Adrenal gland (tissue), 5 donors: ENCODE measurements around the gene CALN1.

Experiments
- POLR2A ChIP-seq, 2 donors: fragments of 450-650 bp; IDR thresholded peaks; one replicate each; pipeline ENCODE4 v1.6.1; 2017; ENCODE audit warnings: antibody characterized with exemption in 2 of 2, mild to moderate bottlenecking in 2 of 2, moderate library complexity in 1 of 2
- TF ChIP-seq, protein P1 (sequence below), 6 experiments: fragments of 450-650 bp in 4 of 6; fragments of 200-600 bp in 2 of 6; sonication (generic) in 1 of 6; IDR thresholded peaks; 1 replicate in 5 of 6; 2 replicates in 1 of 6; pipeline versions ENCODE4 v1.5.1 to v1.8.0; 2016 to 2021; ENCODE audit warnings: antibody characterized with exemption in 6 of 6, mild to moderate bottlenecking in 2 of 6, moderate library complexity in 1 of 6
- donor health status: DM: no; HTN: no; CAD: no.

DNA sequence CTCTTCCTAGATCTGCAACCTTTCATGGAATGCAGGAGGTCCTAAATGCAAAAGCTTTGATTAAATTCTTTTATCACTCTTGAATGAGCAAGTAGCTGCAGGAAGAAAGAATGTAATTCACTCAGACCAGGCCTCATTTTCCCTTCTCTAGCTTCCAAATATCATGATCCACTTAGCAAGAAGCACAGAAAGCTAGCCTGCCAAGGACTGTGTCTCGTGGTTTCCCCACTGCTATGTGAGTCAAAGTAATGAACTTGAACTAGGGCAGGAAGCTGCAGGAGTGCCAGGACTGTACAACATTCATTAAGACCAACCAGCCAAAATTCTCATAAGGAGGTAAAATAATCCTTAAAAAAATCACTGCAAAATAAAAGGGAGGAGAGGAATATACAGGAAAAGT lies 379.2 kb downstream of the CALN1 start:
- no peak for TF ChIP-seq POLR2A (IDR thresholded peaks at IDR 0.05)
- TF ChIP-seq, protein P1, sequence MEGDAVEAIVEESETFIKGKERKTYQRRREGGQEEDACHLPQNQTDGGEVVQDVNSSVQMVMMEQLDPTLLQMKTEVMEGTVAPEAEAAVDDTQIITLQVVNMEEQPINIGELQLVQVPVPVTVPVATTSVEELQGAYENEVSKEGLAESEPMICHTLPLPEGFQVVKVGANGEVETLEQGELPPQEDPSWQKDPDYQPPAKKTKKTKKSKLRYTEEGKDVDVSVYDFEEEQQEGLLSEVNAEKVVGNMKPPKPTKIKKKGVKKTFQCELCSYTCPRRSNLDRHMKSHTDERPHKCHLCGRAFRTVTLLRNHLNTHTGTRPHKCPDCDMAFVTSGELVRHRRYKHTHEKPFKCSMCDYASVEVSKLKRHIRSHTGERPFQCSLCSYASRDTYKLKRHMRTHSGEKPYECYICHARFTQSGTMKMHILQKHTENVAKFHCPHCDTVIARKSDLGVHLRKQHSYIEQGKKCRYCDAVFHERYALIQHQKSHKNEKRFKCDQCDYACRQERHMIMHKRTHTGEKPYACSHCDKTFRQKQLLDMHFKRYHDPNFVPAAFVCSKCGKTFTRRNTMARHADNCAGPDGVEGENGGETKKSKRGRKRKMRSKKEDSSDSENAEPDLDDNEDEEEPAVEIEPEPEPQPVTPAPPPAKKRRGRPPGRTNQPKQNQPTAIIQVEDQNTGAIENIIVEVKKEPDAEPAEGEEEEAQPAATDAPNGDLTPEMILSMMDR (IDR thresholded peaks at IDR 0.05), result no peak
